Measurements from ENCODE around the gene LNX2. TPM values are rescaled to one million over a fixed set of nuclear protein-coding genes. Genes with fewer than 3 reads are reported as not detected.

LNX2 gene
- total and polyA plus RNA-seq, 2 of the 4 experiments (the other 2 are of a cell fraction), result 3.1 to 7.2 TPM

GRCh38 chr13:27504868-27505194, 115.5 kb downstream of the LNX2 start:
- no peak overlapping the region for H3K4me2 ChIP-seq (ENCODE audit: low read depth, low read length)
- in situ Hi-C loops (cut with MboI; ENCODE audit: low sequenced_read_pairs) (no loop called here), intact Hi-C loops (cut with micrococcal nuclease) (no loop called here), dilution Hi-C loops (cut with HindIII; ENCODE audit: low sequenced_read_pairs, unreplicated experiment) (no loop called here)
- H2BK15ac ChIP-seq (ENCODE audit: low read depth, low read length), result no peak overlapping the region
- no peak overlapping the region for H4K91ac ChIP-seq (ENCODE audit: insufficient read depth, low read depth, low read length)
- H3K27me3 ChIP-seq (ENCODE audit: control insufficient read depth, insufficient read depth, low read length), result peaks cover 16% of the 10 kb centered on the region
- no peak overlapping the region for H2AFZ ChIP-seq (replicated peaks; ENCODE audit: low read length, poor library complexity)
- H3K18ac ChIP-seq (ENCODE audit: low read depth, low read length), result no peak overlapping the region
- H3K9ac ChIP-seq (ENCODE audit: low read depth, low read length), result no peak overlapping the region
- no CpG with 5 or more reads among the region's 5 CpGs for WGBS, 2 experiments (ENCODE audit: extremely low coverage in 2 of 2, insufficient read length in 1 of 2)
- no peaks in the 10 kb centered on the region for H3K9me3 ChIP-seq (ENCODE audit: control insufficient read depth, insufficient read depth, low read length)
- ChIA-PET CTCF (no interaction called here), POLR2A (ENCODE audit: unreplicated experiment) (no interaction called here)
- H2AK9ac ChIP-seq (replicated peaks; ENCODE audit: low read depth, low read length, poor library complexity), result no peak overlapping the region
- no peak for ATAC-seq (ENCODE audit: low read depth)
- no peak for DNase-seq
- no peak overlapping the region for H4K5ac ChIP-seq (ENCODE audit: low read depth, low read length)
- no peak overlapping the region for H3K56ac ChIP-seq (ENCODE audit: extremely low read depth, insufficient read depth, low read length)
- no peak overlapping the region for H4K8ac ChIP-seq (ENCODE audit: low read depth in 2 of 2, low read length in 2 of 2)
- no peak overlapping the region for H2BK20ac ChIP-seq (ENCODE audit: low read depth, low read length)
- H3K4ac ChIP-seq (ENCODE audit: low read depth, low read length), result no peak overlapping the region
- TF ChIP-seq RFX5 (IDR thresholded peaks at IDR 0.05; ENCODE audit: low read depth, low read length) (no peak), RAD21 (IDR thresholded peaks at IDR 0.05; ENCODE audit: low read length) (no peak), FOS (IDR thresholded peaks at IDR 0.05; ENCODE audit: low read depth, low read length) (no peak), CEBPB (IDR thresholded peaks at IDR 0.05; ENCODE audit: low read depth, low read length) (no peak), POLR2A (IDR thresholded peaks at IDR 0.05; ENCODE audit: low read depth, low read length) (no peak)
- TF ChIP-seq, protein P1, sequence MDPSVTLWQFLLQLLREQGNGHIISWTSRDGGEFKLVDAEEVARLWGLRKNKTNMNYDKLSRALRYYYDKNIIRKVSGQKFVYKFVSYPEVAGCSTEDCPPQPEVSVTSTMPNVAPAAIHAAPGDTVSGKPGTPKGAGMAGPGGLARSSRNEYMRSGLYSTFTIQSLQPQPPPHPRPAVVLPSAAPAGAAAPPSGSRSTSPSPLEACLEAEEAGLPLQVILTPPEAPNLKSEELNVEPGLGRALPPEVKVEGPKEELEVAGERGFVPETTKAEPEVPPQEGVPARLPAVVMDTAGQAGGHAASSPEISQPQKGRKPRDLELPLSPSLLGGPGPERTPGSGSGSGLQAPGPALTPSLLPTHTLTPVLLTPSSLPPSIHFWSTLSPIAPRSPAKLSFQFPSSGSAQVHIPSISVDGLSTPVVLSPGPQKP (IDR thresholded peaks at IDR 0.05; ENCODE audit: borderline replicate concordance, low read depth, low read length), result no peak
- no peaks in the 10 kb centered on the region for H3K36me3 ChIP-seq (ENCODE audit: control insufficient read depth, insufficient read depth, low read length)
- no peak overlapping the region for H2BK120ac ChIP-seq (ENCODE audit: low read depth, low read length)
- no peak overlapping the region for H2BK5ac ChIP-seq (ENCODE audit: low read depth, low read length, poor library complexity, severe bottlenecking)
- H4K20me1 ChIP-seq (ENCODE audit: insufficient read depth, low read length), result no peaks in the 10 kb centered on the region
- no peak overlapping the region for H2AK5ac ChIP-seq (ENCODE audit: low read depth, low read length)
- no peak overlapping the region for H3K23ac ChIP-seq (ENCODE audit: low read depth, low read length)
- no TSS peak for BruUV-seq (replicated peaks)
- no peaks in the 10 kb centered on the region for H3K9me1 ChIP-seq (ENCODE audit: insufficient read depth, low read length)
- H3K4me1 ChIP-seq (ENCODE audit: control insufficient read depth, insufficient read depth, low read length), result no peaks in the 10 kb centered on the region
- H3K4me3 ChIP-seq (ENCODE audit: insufficient read depth, low read depth, low read length), result no peak overlapping the region
- H3K79me1 ChIP-seq (ENCODE audit: low read depth in 1 of 2, low read length in 2 of 2), result no peaks in the 10 kb centered on the region
- no peak overlapping the region for H3K14ac ChIP-seq (replicated peaks; ENCODE audit: low read depth, low read length)
- no peak overlapping the region for H3K27ac ChIP-seq (ENCODE audit: insufficient read depth, low read length)
